Measurements from ENCODE around the gene FEM1C.

Gene FEM1C

GRCh38 chr5:115501464-115502210 is 42.9 kb downstream of the FEM1C start:
- no peak overlapping the region for H3K27ac ChIP-seq
- H3K9me3 ChIP-seq (ENCODE audit: severe bottlenecking) = no peaks in the 10 kb centered on the region
- H3K4me3 ChIP-seq (ENCODE audit: low read depth, low read length) = no peak overlapping the region
- DNase-seq = no peak
- no peaks in the 10 kb centered on the region for H3K27me3 ChIP-seq (ENCODE audit: insufficient read depth, low read depth, severe bottlenecking)
- no peak for TF ChIP-seq CTCF (IDR thresholded peaks at IDR 0.05; ENCODE audit: low read depth, low read length)
- H3K36me3 ChIP-seq = no peaks in the 10 kb centered on the region

- Histone ChIP-seq H3K27ac (no peak overlapping the region), H3K4me3 (ENCODE audit: low read depth, low read length) (no peak overlapping the region), H3K36me3 (no peaks in the 10 kb centered on the region), H3K9me3 (ENCODE audit: severe bottlenecking) (no peaks in the 10 kb centered on the region), H3K27me3 (ENCODE audit: insufficient read depth, low read depth, severe bottlenecking) (no peaks in the 10 kb centered on the region)
- no peak for DNase-seq
- no peak for TF ChIP-seq CTCF (IDR thresholded peaks at IDR 0.05; ENCODE audit: low read depth, low read length)
These were observed 44.4 kb downstream of the FEM1C start for GRCh38 chr5:115500225-115500624.

GRCh38 chr5:115496936-115497576 is 47.5 kb downstream of the FEM1C start:
- TF ChIP-seq CTCF (IDR thresholded peaks at IDR 0.05; ENCODE audit: low read depth, low read length) = no peak
- H3K9me3 ChIP-seq (ENCODE audit: severe bottlenecking) = no peaks in the 10 kb centered on the region
- H3K27ac ChIP-seq = no peak overlapping the region
- DNase-seq = no peak
- H3K36me3 ChIP-seq = no peaks in the 10 kb centered on the region
- no peak overlapping the region for H3K4me3 ChIP-seq (ENCODE audit: low read depth, low read length)
- no peaks in the 10 kb centered on the region for H3K27me3 ChIP-seq (ENCODE audit: insufficient read depth, low read depth, severe bottlenecking)

GRCh38 chr5:115494570-115495289 is 49.8 kb downstream of the FEM1C start:
- Histone ChIP-seq H3K4me3 (ENCODE audit: low read depth, low read length) (no peak overlapping the region), H3K36me3 (no peaks in the 10 kb centered on the region)

GRCh38 chr5:115490596-115490995 is 54.0 kb downstream of the FEM1C start:
- H3K9me3 ChIP-seq (ENCODE audit: severe bottlenecking) = no peaks in the 10 kb centered on the region
- H3K27me3 ChIP-seq (ENCODE audit: insufficient read depth, low read depth, severe bottlenecking) = no peaks in the 10 kb centered on the region
- H3K4me3 ChIP-seq (ENCODE audit: low read depth, low read length) = no peak overlapping the region

More at GRCh38 chr5:115494570-115495289, 49.8 kb downstream of the FEM1C start:
- Histone ChIP-seq H3K27me3 (ENCODE audit: insufficient read depth, low read depth, severe bottlenecking) (no peaks in the 10 kb centered on the region), H3K27ac (no peak overlapping the region), H3K9me3 (ENCODE audit: severe bottlenecking) (no peaks in the 10 kb centered on the region)
- no peak for TF ChIP-seq CTCF (IDR thresholded peaks at IDR 0.05; ENCODE audit: low read depth, low read length)
- no peak for DNase-seq

More at GRCh38 chr5:115490596-115490995, 54.0 kb downstream of the FEM1C start:
- TF ChIP-seq CTCF (IDR thresholded peaks at IDR 0.05; ENCODE audit: low read depth, low read length) = no peak
- H3K27ac ChIP-seq = no peak overlapping the region
- no peaks in the 10 kb centered on the region for H3K36me3 ChIP-seq
- DNase-seq = no peak
